IMR-90 (cell line): ENCODE data around the gene KY. TPM values are rescaled to one million over a fixed set of nuclear protein-coding genes. Genes with fewer than 3 reads are reported as not detected.

Source experiments
- ATAC-seq: fragments of 200-7000 bp; cut with Tn5 transposase; 2 replicates; pipeline ENCODE4 v1.9.1; 2020; ENCODE audit warnings: low read depth, mild to moderate bottlenecking, moderate library complexity
- BruUV-seq: library from RNA; stranded (reverse); fragments of 400-500 nt; replicated peaks from 2 replicates; lab custom pipeline; 2021; lab: Mats Ljungman, UMichigan
- CTCF ChIA-PET: fragments of 300-600 bp; formaldehyde crosslinking; extraction: SDS; loops from one replicate; lab custom pipeline; 2021; ENCODE audit warnings: antibody characterized with exemption; lab: Yijun Ruan, JAX
- POLR2A ChIA-PET: fragments of 300-600 bp; sonication (Branson Sonifier 250); formaldehyde crosslinking; loops from one replicate; lab custom pipeline; 2022; ENCODE audit warnings: antibody characterized with exemption; ENCODE audit not compliant: unreplicated experiment; lab: Charles Lee
- DNase-seq: peaks from one replicate; pipeline ENCODE4 v3.0.0; 2013
- H2AFZ ChIP-seq: replicated peaks from 2 replicates; pipeline ENCODE3; 2013; ENCODE audit warnings: low read length, mild to moderate bottlenecking; ENCODE audit not compliant: poor library complexity
- H2AK5ac ChIP-seq: 2 replicates; pipeline ENCODE4 v1.6.1; 2013; ENCODE audit warnings: low read depth, low read length, inconsistent platforms
- H2AK9ac ChIP-seq: replicated peaks from 2 replicates; pipeline ENCODE3; 2013; ENCODE audit warnings: mild to moderate bottlenecking, low read depth, low read length, moderate library complexity; ENCODE audit not compliant: poor library complexity
- H2BK120ac ChIP-seq: 2 replicates; pipeline ENCODE4 v1.6.1; 2013; ENCODE audit warnings: low read depth, low read length, inconsistent platforms
- H2BK15ac ChIP-seq: 3 replicates; pipeline ENCODE4 v1.6.1; 2013; ENCODE audit warnings: low read depth, low read length, inconsistent platforms
- H2BK20ac ChIP-seq: 2 replicates; pipeline ENCODE4 v1.6.1; 2013; ENCODE audit warnings: low read depth, mild to moderate bottlenecking, inconsistent platforms, low read length, moderate library complexity
- H2BK5ac ChIP-seq: 2 replicates; pipeline ENCODE4 v1.6.1; 2013; ENCODE audit warnings: mild to moderate bottlenecking, low read depth, low read length, inconsistent platforms; ENCODE audit not compliant: poor library complexity, severe bottlenecking
- H3K14ac ChIP-seq: replicated peaks from 2 replicates; pipeline ENCODE4 v1.6.1; 2013; ENCODE audit warnings: low read depth, low read length, inconsistent platforms
- H3K18ac ChIP-seq: 2 replicates; pipeline ENCODE4 v1.6.1; 2013; ENCODE audit warnings: low read depth, low read length, control low read depth
- H3K23ac ChIP-seq: 2 replicates; pipeline ENCODE4 v1.6.1; 2013; ENCODE audit warnings: low read depth, low read length, inconsistent platforms
- H3K27ac ChIP-seq: 2 replicates; pipeline ENCODE4 v1.5.1; 2013; ENCODE audit warnings: mild to moderate bottlenecking, control low read depth, low read length; ENCODE audit not compliant: insufficient read depth
- H3K27me3 ChIP-seq: 2 replicates; pipeline ENCODE4 v1.6.1; 2013; ENCODE audit warnings: low read length; ENCODE audit not compliant: control insufficient read depth, insufficient read depth
- H3K36me3 ChIP-seq: 2 replicates; pipeline ENCODE4 v1.6.1; 2013; ENCODE audit warnings: low read length, mixed read lengths; ENCODE audit not compliant: control insufficient read depth, insufficient read depth
- H3K4ac ChIP-seq: 2 replicates; pipeline ENCODE4 v1.6.1; 2013; ENCODE audit warnings: low read depth, low read length, inconsistent platforms
- H3K4me1 ChIP-seq: 2 replicates; pipeline ENCODE4 v1.6.1; 2013; ENCODE audit warnings: low read length, mixed read lengths; ENCODE audit not compliant: control insufficient read depth, insufficient read depth
- H3K4me2 ChIP-seq: 2 replicates; pipeline ENCODE4 v1.6.1; 2013; ENCODE audit warnings: low read depth, mild to moderate bottlenecking, control low read depth, low read length, moderate library complexity
- H3K4me3 ChIP-seq: 2 replicates; pipeline ENCODE4 v1.5.1; 2013; ENCODE audit warnings: low read depth, mild to moderate bottlenecking, control low read depth, low read length, moderate library complexity; ENCODE audit not compliant: insufficient read depth
- H3K56ac ChIP-seq: 2 replicates; pipeline ENCODE4 v1.6.1; 2013; ENCODE audit warnings: low read length, inconsistent platforms; ENCODE audit not compliant: insufficient read depth; ENCODE audit errors: extremely low read depth
- H3K79me1 ChIP-seq, 2 experiments: 2 replicates each; pipeline ENCODE4 v1.6.1; 2013; ENCODE audit warnings: low read length in 2 of 2, inconsistent platforms in 1 of 2, low read depth in 1 of 2
- H3K9ac ChIP-seq: 2 replicates; pipeline ENCODE4 v1.6.1; 2013; ENCODE audit warnings: low read depth, low read length, control low read depth
- H3K9me1 ChIP-seq: 2 replicates; pipeline ENCODE4 v1.6.1; 2013; ENCODE audit warnings: low read length, inconsistent platforms; ENCODE audit not compliant: insufficient read depth
- H3K9me3 ChIP-seq: 2 replicates; pipeline ENCODE4 v1.6.1; 2013; ENCODE audit warnings: low read length; ENCODE audit not compliant: control insufficient read depth, insufficient read depth
- H4K20me1 ChIP-seq: 2 replicates; pipeline ENCODE4 v1.6.1; 2013; ENCODE audit warnings: low read length, inconsistent platforms; ENCODE audit not compliant: insufficient read depth
- H4K5ac ChIP-seq: 2 replicates; pipeline ENCODE4 v1.6.1; 2013; ENCODE audit warnings: mild to moderate bottlenecking, low read depth, low read length, control low read depth
- H4K8ac ChIP-seq, 2 experiments: 2 replicates each; pipeline ENCODE4 v1.6.1; 2013; ENCODE audit warnings: low read depth in 2 of 2, low read length in 2 of 2, control low read depth in 1 of 2, inconsistent platforms in 1 of 2
- H4K91ac ChIP-seq: 2 replicates; pipeline ENCODE4 v1.6.1; 2013; ENCODE audit warnings: low read depth, low read length, inconsistent platforms; ENCODE audit not compliant: insufficient read depth
- RAD21 ChIP-seq: IDR thresholded peaks from 2 replicates; pipeline ENCODE4 v1.6.1; 2012; ENCODE audit warnings: low read length, improper control_type of control experiment
- RCOR1 ChIP-seq: IDR thresholded peaks from 2 replicates; pipeline ENCODE4 v1.6.1; 2012; ENCODE audit warnings: mild to moderate bottlenecking, low read length, improper control_type of control experiment; ENCODE audit not compliant: insufficient replicate concordance
- WGBS, 2 experiments: methylation state at CpG; one replicate each; pipeline versions ENCODE4 v1.1.5 to v1.1.7; 2013; ENCODE audit warnings: missing lambda C conversion rate in 2 of 2; ENCODE audit not compliant: insufficient read length in 1 of 2; ENCODE audit errors: extremely low coverage in 2 of 2; 5-methylcytosine and 5-hydroxymethylcytosine counted together
- dilution Hi-C: fragments of 300-500 bp; cut with HindIII; formaldehyde crosslinking; loops from one replicate; pipeline ENCODE4 v1.14.3; 2018; ENCODE audit warnings: low sequenced_read_pairs; ENCODE audit not compliant: unreplicated experiment
- in situ Hi-C: fragments of 300-500 bp; cut with MboI; formaldehyde crosslinking; loops from 3 replicates; pipeline ENCODE4 v1.14.3; 2019; ENCODE audit warnings: low sequenced_read_pairs, inconsistent platforms, mixed read lengths
- intact Hi-C: fragments of 100-400 bp; cut with micrococcal nuclease; formaldehyde crosslinking; loops from 2 replicates; pipeline ENCODE4 v1.10.0; 2022
- polyA plus RNA-seq, 3 experiments: library from polyadenylated mRNA; depleted of rRNA; stranded (reverse); fragments of >200 nt; gene quantifications; 2 replicates each; pipeline ENCODE4 v1.2.3, GENCODE V29; 2012; ENCODE audit warnings: low replicate concordance in 1 of 3
- total RNA-seq: library from RNA; depleted of rRNA; stranded (reverse); fragments of >200 nt; gene quantifications from 2 replicates; pipeline ENCODE4 v1.2.3, GENCODE V29; 2012

Gene KY
- total and polyA plus RNA-seq, 2 of the 4 experiments (the other 2 are of a cell fraction), result under 0.01 to 0.09 TPM

- in situ Hi-C loops, result no loop called here
- no peak overlapping the region for H4K91ac ChIP-seq
- ATAC-seq, result no peak
These were observed 56.5 kb downstream of the KY start for GRCh38 chr3:134594331-134594741.

More at GRCh38 chr3:134594331-134594741, 56.5 kb downstream of the KY start:
- no peaks in the 10 kb centered on the region for H3K79me1 ChIP-seq
- H2AK5ac ChIP-seq, result no peak overlapping the region
- H4K20me1 ChIP-seq, result no peaks in the 10 kb centered on the region
- intact Hi-C loops (no loop called here), dilution Hi-C loops (no loop called here)
- H3K4me1 ChIP-seq, result no peaks in the 10 kb centered on the region
- TF ChIP-seq RCOR1 (no peak), RAD21 (no peak)
- ChIA-PET CTCF (no interaction called here), POLR2A (no interaction called here)
- H3K18ac ChIP-seq, result no peak overlapping the region
- no peaks in the 10 kb centered on the region for H3K9me3 ChIP-seq
- no peak overlapping the region for H3K27ac ChIP-seq
- H3K56ac ChIP-seq, result no peak overlapping the region
- no peak overlapping the region for H2AK9ac ChIP-seq
- no peak overlapping the region for H4K8ac ChIP-seq
- no peak overlapping the region for H3K23ac ChIP-seq
- H2BK15ac ChIP-seq, result no peak overlapping the region
- no peak overlapping the region for H3K4me3 ChIP-seq
- H4K5ac ChIP-seq, result no peak overlapping the region
- H3K14ac ChIP-seq, result no peak overlapping the region
- H2AFZ ChIP-seq, result no peak overlapping the region
- H3K9ac ChIP-seq, result no peak overlapping the region
- H3K36me3 ChIP-seq, result no peaks in the 10 kb centered on the region
- H2BK5ac ChIP-seq, result no peak overlapping the region
- no peak overlapping the region for H3K4ac ChIP-seq
- no TSS peak for BruUV-seq
- H3K4me2 ChIP-seq, result no peak overlapping the region
- no peak overlapping the region for H2BK20ac ChIP-seq
- WGBS, 2 experiments, result 38% methylated on average over 6 of the region's 8 CpGs; no CpG with 5 or more reads in 1 of the 2 experiments
- H3K9me1 ChIP-seq, result peaks cover 3% of the 10 kb centered on the region; the same call in 1 of the 2 replicates
- H2BK120ac ChIP-seq, result no peak overlapping the region
- H3K27me3 ChIP-seq, result peaks cover 16% of the 10 kb centered on the region
- no peak for DNase-seq
